Measurements from ENCODE around the gene CAMK4. TPM values are rescaled to one million over a fixed set of nuclear protein-coding genes. Genes with fewer than 3 reads are reported as not detected.
"Not testable (repeated sequence)": the region's sequence is repeated elsewhere in the genome, so short reads cannot be mapped to it uniquely, and the experiment has no call there.

CAMK4 gene
- total RNA-seq, 1 experiment from 2014 or later = not detected

- BruUV-seq (replicated peaks) = no TSS peak
These were observed 184.6 kb downstream of the CAMK4 start for GRCh38 chr5:111408817-111409216.

GRCh38 chr5:111409266-111409665, 185.1 kb downstream of the CAMK4 start:
- H3K27ac ChIP-seq; H3K4me2 ChIP-seq; DNase-seq; H3K36me3 ChIP-seq (ENCODE audit: low read depth); BruUV-seq (replicated peaks); H2AFZ ChIP-seq; POLR2A ChIA-PET (ENCODE audit: unreplicated experiment); H3F3A ChIP-seq (ENCODE audit: insufficient read depth, low read depth); H3K79me2 ChIP-seq (ENCODE audit: low read depth); H3K4me3 ChIP-seq; CTCF ChIA-PET; intact Hi-C loops (cut with micrococcal nuclease; ENCODE audit: unreplicated experiment); H3K4me1 ChIP-seq (replicated peaks; ENCODE audit: insufficient read depth); H4K20me1 ChIP-seq (ENCODE audit: insufficient read depth); H3K27me3 ChIP-seq (ENCODE audit: insufficient read depth, low read depth); H3K9me3 ChIP-seq (ENCODE audit: insufficient read depth, low read depth); H3K9me2 ChIP-seq (ENCODE audit: insufficient read depth): not testable (repeated sequence)

More at GRCh38 chr5:111408817-111409216, 184.6 kb downstream of the CAMK4 start:
- H3K4me2 ChIP-seq = no peak overlapping the region
- no peaks in the 10 kb centered on the region for H3K36me3 ChIP-seq (ENCODE audit: low read depth)
- H4K20me1 ChIP-seq (ENCODE audit: insufficient read depth) = no peaks in the 10 kb centered on the region
- intact Hi-C loops (cut with micrococcal nuclease; ENCODE audit: unreplicated experiment) = no loop called here
- CTCF ChIA-PET = no interaction called here
- POLR2A ChIA-PET (ENCODE audit: unreplicated experiment) = no interaction called here
- H3K9me2 ChIP-seq (ENCODE audit: insufficient read depth) = no peaks in the 10 kb centered on the region
- no peak for DNase-seq
- H3K27me3 ChIP-seq (ENCODE audit: insufficient read depth, low read depth) = peaks cover 6% of the 10 kb centered on the region; the same call in 1 of the 2 replicates
- no peak overlapping the region for H3K4me3 ChIP-seq
- no peaks in the 10 kb centered on the region for H3K79me2 ChIP-seq (ENCODE audit: low read depth)
- no peaks in the 10 kb centered on the region for H3F3A ChIP-seq (ENCODE audit: insufficient read depth, low read depth)
- H3K4me1 ChIP-seq (replicated peaks; ENCODE audit: insufficient read depth) = no peaks in the 10 kb centered on the region
- H3K9me3 ChIP-seq (ENCODE audit: insufficient read depth, low read depth) = no peaks in the 10 kb centered on the region
- H2AFZ ChIP-seq = no peak overlapping the region
- TF ChIP-seq EZH2 (IDR thresholded peaks at IDR 0.05; ENCODE audit: low read depth) = no peak
- TF ChIP-seq, protein P1, sequence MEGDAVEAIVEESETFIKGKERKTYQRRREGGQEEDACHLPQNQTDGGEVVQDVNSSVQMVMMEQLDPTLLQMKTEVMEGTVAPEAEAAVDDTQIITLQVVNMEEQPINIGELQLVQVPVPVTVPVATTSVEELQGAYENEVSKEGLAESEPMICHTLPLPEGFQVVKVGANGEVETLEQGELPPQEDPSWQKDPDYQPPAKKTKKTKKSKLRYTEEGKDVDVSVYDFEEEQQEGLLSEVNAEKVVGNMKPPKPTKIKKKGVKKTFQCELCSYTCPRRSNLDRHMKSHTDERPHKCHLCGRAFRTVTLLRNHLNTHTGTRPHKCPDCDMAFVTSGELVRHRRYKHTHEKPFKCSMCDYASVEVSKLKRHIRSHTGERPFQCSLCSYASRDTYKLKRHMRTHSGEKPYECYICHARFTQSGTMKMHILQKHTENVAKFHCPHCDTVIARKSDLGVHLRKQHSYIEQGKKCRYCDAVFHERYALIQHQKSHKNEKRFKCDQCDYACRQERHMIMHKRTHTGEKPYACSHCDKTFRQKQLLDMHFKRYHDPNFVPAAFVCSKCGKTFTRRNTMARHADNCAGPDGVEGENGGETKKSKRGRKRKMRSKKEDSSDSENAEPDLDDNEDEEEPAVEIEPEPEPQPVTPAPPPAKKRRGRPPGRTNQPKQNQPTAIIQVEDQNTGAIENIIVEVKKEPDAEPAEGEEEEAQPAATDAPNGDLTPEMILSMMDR (conservative IDR thresholded peaks at IDR 0.05) = no peak
- no peak overlapping the region for H3K27ac ChIP-seq

GRCh38 chr5:111410067-111410466, 185.9 kb downstream of the CAMK4 start:
- H3K27me3 ChIP-seq (ENCODE audit: insufficient read depth, low read depth); H3K27ac ChIP-seq; intact Hi-C loops (cut with micrococcal nuclease; ENCODE audit: unreplicated experiment); BruUV-seq (replicated peaks); DNase-seq; H3K9me3 ChIP-seq (ENCODE audit: insufficient read depth, low read depth); H3F3A ChIP-seq (ENCODE audit: insufficient read depth, low read depth); H3K9me2 ChIP-seq (ENCODE audit: insufficient read depth); H4K20me1 ChIP-seq (ENCODE audit: insufficient read depth); H3K4me2 ChIP-seq; H3K36me3 ChIP-seq (ENCODE audit: low read depth); POLR2A ChIA-PET (ENCODE audit: unreplicated experiment); H3K4me1 ChIP-seq (replicated peaks; ENCODE audit: insufficient read depth); H2AFZ ChIP-seq; H3K4me3 ChIP-seq; H3K79me2 ChIP-seq (ENCODE audit: low read depth); CTCF ChIA-PET: not testable (repeated sequence)

- Histone ChIP-seq H2AFZ (no peak overlapping the region), H3F3A (ENCODE audit: insufficient read depth, low read depth) (no peaks in the 10 kb centered on the region), H3K9me3 (ENCODE audit: insufficient read depth, low read depth) (no peaks in the 10 kb centered on the region), H4K20me1 (ENCODE audit: insufficient read depth) (no peaks in the 10 kb centered on the region), H3K27ac (no peak overlapping the region), H3K4me3 (no peak overlapping the region), H3K9me2 (ENCODE audit: insufficient read depth) (no peaks in the 10 kb centered on the region), H3K4me1 (replicated peaks; ENCODE audit: insufficient read depth) (no peaks in the 10 kb centered on the region), H3K36me3 (ENCODE audit: low read depth) (no peaks in the 10 kb centered on the region), H3K79me2 (ENCODE audit: low read depth) (no peaks in the 10 kb centered on the region), H3K4me2 (no peak overlapping the region), H3K27me3 (ENCODE audit: insufficient read depth, low read depth) (no peaks in the 10 kb centered on the region)
- no TSS peak for BruUV-seq (replicated peaks)
- POLR2A ChIA-PET (ENCODE audit: unreplicated experiment) = no interaction called here
- no peak for DNase-seq
- intact Hi-C loops (cut with micrococcal nuclease; ENCODE audit: unreplicated experiment) = no loop called here
- CTCF ChIA-PET = no interaction called here
- TF ChIP-seq EZH2 (IDR thresholded peaks at IDR 0.05; ENCODE audit: low read depth) = no peak
These were observed 187.1 kb downstream of the CAMK4 start for GRCh38 chr5:111411301-111411700.

- H2AFZ ChIP-seq = no peak overlapping the region
- H3K4me3 ChIP-seq = no peak overlapping the region
- no peaks in the 10 kb centered on the region for H3K79me2 ChIP-seq (ENCODE audit: low read depth)
- H4K20me1 ChIP-seq (ENCODE audit: insufficient read depth) = no peaks in the 10 kb centered on the region
- H3F3A ChIP-seq (ENCODE audit: insufficient read depth, low read depth) = no peaks in the 10 kb centered on the region
- BruUV-seq (replicated peaks) = no TSS peak
- no peaks in the 10 kb centered on the region for H3K36me3 ChIP-seq (ENCODE audit: low read depth)
- DNase-seq = no peak
- H3K9me3 ChIP-seq (ENCODE audit: insufficient read depth, low read depth) = no peaks in the 10 kb centered on the region
- no peak for TF ChIP-seq EZH2 (IDR thresholded peaks at IDR 0.05; ENCODE audit: low read depth)
- TF ChIP-seq, protein P1 (conservative IDR thresholded peaks at IDR 0.05) = no peak
- CTCF ChIA-PET = no interaction called here
- no peaks in the 10 kb centered on the region for H3K27me3 ChIP-seq (ENCODE audit: insufficient read depth, low read depth)
- intact Hi-C loops (cut with micrococcal nuclease; ENCODE audit: unreplicated experiment) = no loop called here
- no peak overlapping the region for H3K27ac ChIP-seq
- POLR2A ChIA-PET (ENCODE audit: unreplicated experiment) = no interaction called here
- no peaks in the 10 kb centered on the region for H3K9me2 ChIP-seq (ENCODE audit: insufficient read depth)
- H3K4me1 ChIP-seq (replicated peaks; ENCODE audit: insufficient read depth) = no peaks in the 10 kb centered on the region
- no peak overlapping the region for H3K4me2 ChIP-seq
These were observed 188.4 kb downstream of the CAMK4 start for GRCh38 chr5:111412593-111412992.

Measured in PC-9 (cell line).